Measurements from ENCODE around the gene SLC26A2. TPM values are rescaled to one million over a fixed set of nuclear protein-coding genes. Genes with fewer than 3 reads are reported as not detected.
A peak's percentile ranks its signal among the peaks of the same experiment; 100 is the strongest.

The SLC26A2 gene
- total and polyA plus RNA-seq, 2 of the 8 experiments (the other 6 are each of a cell fraction or from before 2014, with no cell fraction given): 3.7 to 11.4 TPM

GRCh38 chr5:149960272-149961185, at the start of gene SLC26A2 (continued):
- no peak for TF ChIP-seq TAF7 (optimal IDR thresholded peaks at IDR 0.05; ENCODE audit: borderline replicate concordance, low read depth, low read length)
- no peak for TF ChIP-seq RFX5 (IDR thresholded peaks at IDR 0.05; ENCODE audit: borderline replicate concordance, low read depth, low read length)
- TF ChIP-seq PHF8 (conservative IDR thresholded peaks at IDR 0.05; ENCODE audit: low read depth, low read length): peak; percentile 37
- TF ChIP-seq HDAC6 (IDR thresholded peaks at IDR 0.05; ENCODE audit: low read depth, low read length): no peak
- no peak for TF ChIP-seq KDM1A (IDR thresholded peaks at IDR 0.05; ENCODE audit: borderline replicate concordance, low read length)
- peak in 1 of 2 experiments; percentile 15; a peak in 1 of 4 replicates for TF ChIP-seq HDAC2 (IDR thresholded peaks at IDR 0.05; ENCODE audit: borderline replicate concordance in 1 of 2, low read depth in 2 of 2, low read length in 2 of 2)
- no peak for TF ChIP-seq MAFK (IDR thresholded peaks at IDR 0.05; ENCODE audit: low read depth, low read length)
- TF ChIP-seq BCL11A (IDR thresholded peaks at IDR 0.05; ENCODE audit: low read depth in 2 of 2, low read length in 2 of 2): no peak
- TF ChIP-seq EP300 (IDR thresholded peaks at IDR 0.05; ENCODE audit: borderline replicate concordance in 1 of 2, low read depth in 2 of 2, low read length in 2 of 2): no peak
- peak; percentile 90 for TF ChIP-seq TBP (IDR thresholded peaks at IDR 0.05; ENCODE audit: low read depth, low read length)
- TF ChIP-seq SIX5 (IDR thresholded peaks at IDR 0.05; ENCODE audit: low read depth, low read length): no peak
- no peak for TF ChIP-seq NRF1 (IDR thresholded peaks at IDR 0.05; ENCODE audit: low read depth, low read length)
- TF ChIP-seq RNF2 (IDR thresholded peaks at IDR 0.05; ENCODE audit: borderline replicate concordance, low read depth, low read length, missing control alignments, poor library complexity, severe bottlenecking): no peak
- no peak for TF ChIP-seq BACH1 (IDR thresholded peaks at IDR 0.05; ENCODE audit: low read length)
- TF ChIP-seq MAX (IDR thresholded peaks at IDR 0.05): peak; percentile 71
- 0 out of 2 replicates have a peak, but pooled peaks have one; percentile 32 for TF ChIP-seq TCF12 (IDR thresholded peaks at IDR 0.05; ENCODE audit: low read depth, low read length)
- peak; percentile 78 for TF ChIP-seq SP2 (IDR thresholded peaks at IDR 0.05; ENCODE audit: low read length)
- TF ChIP-seq CBX5 (IDR thresholded peaks at IDR 0.05; ENCODE audit: low read depth, low read length): no peak
- no peak for TF ChIP-seq JUN (IDR thresholded peaks at IDR 0.05; ENCODE audit: low read depth, low read length)
- TF ChIP-seq JUND (IDR thresholded peaks at IDR 0.05; ENCODE audit: low read length): no peak
- no peak for TF ChIP-seq EGR1 (IDR thresholded peaks at IDR 0.05; ENCODE audit: borderline replicate concordance, low read depth, low read length)
- TF ChIP-seq CEBPB (IDR thresholded peaks at IDR 0.05; ENCODE audit: low read depth, low read length): no peak
